Endothelial cell of umbilical vein (primary cell): Measurements from ENCODE around the gene HSPA1B. TPM values are rescaled to one million over a fixed set of nuclear protein-coding genes. Genes with fewer than 3 reads are reported as not detected.

Experiments
- BruUV-seq: library from RNA; stranded (reverse); fragments of 400-500 nt; replicated peaks from 2 replicates; lab custom pipeline; 2021; lab: Mats Ljungman, UMichigan
- CTCF ChIA-PET: fragments of 300-600, 350-600 bp; sonication (Branson Sonifier 250); formaldehyde crosslinking; loops from one replicate; lab custom pipeline; 2021; ENCODE audit warnings: antibody characterized with exemption, inconsistent platforms; lab: Charles Lee
- POLR2A ChIA-PET: fragments of 300-600, 350-600 bp; sonication (Branson Sonifier 250); formaldehyde crosslinking; loops from one replicate; lab custom pipeline; 2021; ENCODE audit warnings: antibody characterized with exemption, inconsistent platforms; lab: Charles Lee
- DNase-seq: peaks from one replicate; pipeline ENCODE4 v3.0.0-alpha.2; 2011; ENCODE audit warnings: low read depth, low spot score
- FAIRE-seq: peaks from 2 replicates; lab custom pipeline; 2011; peaks lifted over from hg19 to GRCh38; lab: Jason Lieb, UNC
- H2AFZ ChIP-seq: 2 replicates; pipeline ENCODE4 v1.6.0; 2012; ENCODE audit warnings: low read depth, low read length, control low read depth, inconsistent platforms
- H3K27ac ChIP-seq: 2 replicates; pipeline ENCODE4 v1.5.1; 2011; ENCODE audit warnings: low read depth, mild to moderate bottlenecking, control low read depth, low read length, moderate library complexity; ENCODE audit not compliant: insufficient read depth
- H3K27me3 ChIP-seq, 2 experiments: 2 replicates each; pipeline versions ENCODE4 v1.6.0 to v1.6.1; 2011; ENCODE audit warnings: low read length in 2 of 2, mixed read lengths in 1 of 2; ENCODE audit not compliant: control insufficient read depth in 2 of 2, insufficient read depth in 2 of 2
- H3K36me3 ChIP-seq, 2 experiments: 2 replicates in 1 of 2; 3 replicates in 1 of 2; pipeline ENCODE4 v1.5.1; 2011; ENCODE audit warnings: low read length in 2 of 2, mild to moderate bottlenecking in 1 of 2, moderate library complexity in 1 of 2; ENCODE audit not compliant: control insufficient read depth in 2 of 2, insufficient read depth in 2 of 2; ENCODE audit errors: extremely low read depth in 1 of 2
- H3K4me1 ChIP-seq: 3 replicates; pipeline ENCODE4 v1.5.1; 2011; ENCODE audit warnings: mild to moderate bottlenecking, low read length; ENCODE audit not compliant: control insufficient read depth, insufficient read depth; ENCODE audit errors: extremely low read depth
- H3K4me2 ChIP-seq: 2 replicates; pipeline ENCODE4 v1.6.1; 2011; ENCODE audit warnings: low read length, control low read depth, mixed read lengths; ENCODE audit not compliant: insufficient read depth
- H3K4me3 ChIP-seq, 3 experiments: fragments of 200-600 bp in 1 of 3; sonication (generic), shearing (Covaris generic) in 1 of 3; replicated peaks in 1 of 3; 2 replicates each; pipeline ENCODE4 v1.5.1; 2011 to 2016; ENCODE audit warnings: control low read depth in 3 of 3, low read length in 3 of 3, mild to moderate bottlenecking in 2 of 3, inconsistent platforms in 1 of 3, low read depth in 1 of 3, moderate library complexity in 1 of 3; ENCODE audit not compliant: insufficient read depth in 1 of 3
- H3K79me2 ChIP-seq: 2 replicates; pipeline ENCODE4 v1.6.0; 2012; ENCODE audit warnings: low read length, inconsistent platforms; ENCODE audit not compliant: control insufficient read depth, insufficient read depth
- H3K9ac ChIP-seq: replicated peaks from 2 replicates; pipeline ENCODE3; 2011; ENCODE audit warnings: low read length, control low read depth; ENCODE audit not compliant: insufficient read depth; ENCODE audit errors: extremely low read depth
- H3K9me1 ChIP-seq: replicated peaks from 3 replicates; pipeline ENCODE4 v1.6.0; 2011; ENCODE audit warnings: mild to moderate bottlenecking, low read length; ENCODE audit not compliant: control insufficient read depth, insufficient read depth; ENCODE audit errors: extremely low read depth
- H3K9me3 ChIP-seq: replicated peaks from 2 replicates; pipeline ENCODE4 v1.5.1; 2012; ENCODE audit warnings: low read length, inconsistent platforms; ENCODE audit not compliant: control insufficient read depth, insufficient read depth
- H4K20me1 ChIP-seq: replicated peaks from 2 replicates; pipeline ENCODE3; 2011; ENCODE audit warnings: mild to moderate bottlenecking, low read length; ENCODE audit not compliant: control insufficient read depth, insufficient read depth; ENCODE audit errors: extremely low read depth
- CTCF ChIP-seq, 2 donors: IDR thresholded peaks; 1 replicate in 1 of 2; 2 replicates in 1 of 2; pipeline ENCODE4 v1.5.1; 2011; ENCODE audit warnings: low read length in 2 of 2, mild to moderate bottlenecking in 2 of 2, moderate library complexity in 2 of 2, control low read depth in 1 of 2, inconsistent platforms in 1 of 2, low read depth in 1 of 2; ENCODE audit not compliant: insufficient read depth in 1 of 2; ENCODE audit errors: extremely low read depth in 1 of 2
- EZH2 ChIP-seq: IDR thresholded peaks from 2 replicates; pipeline ENCODE4 v1.6.1; 2012; ENCODE audit warnings: borderline replicate concordance, low read depth, mild to moderate bottlenecking, moderate library complexity, low read length, inconsistent platforms; ENCODE audit not compliant: severe bottlenecking
- FOS ChIP-seq: IDR thresholded peaks from 2 replicates; pipeline ENCODE4 v1.6.1; 2011; ENCODE audit warnings: mild to moderate bottlenecking, low read length, moderate library complexity, borderline replicate concordance; ENCODE audit not compliant: insufficient read depth
- GATA2 ChIP-seq: IDR thresholded peaks from 2 replicates; pipeline ENCODE4 v1.7.0; 2011; ENCODE audit warnings: low read depth, mild to moderate bottlenecking, moderate library complexity, mixed read lengths, low read length; ENCODE audit not compliant: insufficient read length, insufficient read depth
- JUN ChIP-seq: IDR thresholded peaks from 2 replicates; pipeline ENCODE4 v1.6.1; 2011; ENCODE audit warnings: borderline replicate concordance, low read depth; ENCODE audit not compliant: insufficient read length, insufficient read depth
- MYC ChIP-seq: IDR thresholded peaks from one replicate; pipeline ENCODE4 v1.6.1; 2011; ENCODE audit warnings: mild to moderate bottlenecking, low read depth, low read length
- POLR2A ChIP-seq: IDR thresholded peaks from 2 replicates; pipeline ENCODE4 v1.6.1; 2012; ENCODE audit warnings: low read depth, mild to moderate bottlenecking, control low read depth, low read length
- POLR2AphosphoS5 ChIP-seq: IDR thresholded peaks from 2 replicates; pipeline ENCODE4 v1.6.1; 2012; ENCODE audit warnings: low read depth, mild to moderate bottlenecking, control low read depth, low read length, moderate library complexity; ENCODE audit not compliant: insufficient read depth
- dilution Hi-C: fragments of 300-500 bp; cut with MboI; formaldehyde crosslinking; loops from one replicate; pipeline ENCODE4 v1.15.0; 2019; ENCODE audit warnings: low sequenced_read_pairs; ENCODE audit not compliant: extremely low pct_ligation_motif_present
- intact Hi-C: fragments of 100-400 bp; cut with micrococcal nuclease; formaldehyde crosslinking; loops from one replicate; pipeline ENCODE4 v1.10.0; 2022
- polyA plus RNA-seq, 4 experiments: library from polyadenylated mRNA; depleted of rRNA in 3 of 4; stranded (reverse) in 3 of 4; unstranded in 1 of 4; fragments of >200 nt; gene quantifications; 2 replicates each; pipeline versions ENCODE4 v1.2.1 to v1.2.3, GENCODE V29; 2011 to 2012; ENCODE audit warnings: missing spikeins in 1 of 4
- total RNA-seq: library from RNA; stranded (reverse); gene quantifications from 2 replicates; pipeline ENCODE4 v1.2.3, GENCODE V29; 2021
- TF ChIP-seq, protein P1 (sequence below): IDR thresholded peaks from 2 replicates; pipeline ENCODE4 v1.6.1; 2011; ENCODE audit not compliant: insufficient read depth, insufficient read length

The HSPA1B gene
- total and polyA plus RNA-seq, 2 donors (not counting 3 experiments of a cell fraction or from before 2014, with no cell fraction given): 27.1 to 54.0 TPM

- dilution Hi-C loops (no loop called here), intact Hi-C loops (loop anchor here (1.0 to 10.0 kb wide), 10 partner anchors 29 to 342 kb away; partner anchors contain the start of genes ATP6V1G2, BAG6, CSNK2B and EHMT2)
- Histone ChIP-seq H4K20me1 (peaks cover 8% of the 10 kb centered on the region), H3K9me3 (no peaks in the 10 kb centered on the region), H3K36me3 (peaks cover 15 to 18% of the 10 kb centered on the region in 2 experiments), H3K4me2 (peak overlapping the region; percentile 86), H3K27ac (peak overlapping the region; percentile 97), H3K9me1 (no peaks in the 10 kb centered on the region), H3K9ac (peak overlapping the region; percentile 99), H3K4me3 (peak overlapping the region; percentile 38 to 98 (median 81)), H2AFZ (peak overlapping the region; percentile 87), H3K4me1 (peaks cover 32% of the 10 kb centered on the region), H3K27me3 (no peaks in the 10 kb centered on the region), H3K79me2 (peaks cover 63% of the 10 kb centered on the region)
- TF ChIP-seq FOS (no peak), POLR2AphosphoS5 (peak; percentile 99), JUN (no peak), GATA2 (no peak), MYC (no peak), EZH2 (no peak), POLR2A (peak; percentile 100), CTCF (IDR thresholded peaks at IDR 0.05; ENCODE audit: extremely low read depth in 1 of 2, insufficient read depth in 1 of 2, low read depth in 1 of 2, low read length in 2 of 2) (no peak)
- TF ChIP-seq, protein P1, sequence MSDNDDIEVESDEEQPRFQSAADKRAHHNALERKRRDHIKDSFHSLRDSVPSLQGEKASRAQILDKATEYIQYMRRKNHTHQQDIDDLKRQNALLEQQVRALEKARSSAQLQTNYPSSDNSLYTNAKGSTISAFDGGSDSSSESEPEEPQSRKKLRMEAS: peak; percentile 60
- BruUV-seq: no TSS peak
- DNase-seq (peak; percentile 83), FAIRE-seq (peak; percentile 72)
- POLR2A ChIA-PET: interaction anchor here (0.5 to 1.0 kb wide), 2 partner anchors 28 kb away, joined by 3 to 4 read pairs; partner anchors contain the start of gene NEU1
- CTCF ChIA-PET: interaction anchor here (0.7 to 1.3 kb wide), 3 partner anchors 29 to 62 kb away, joined by 3 read pairs; no protein-coding TSS in a partner anchor
Observed at GRCh38 chr6:31834367-31835250, 7.1 kb downstream of the HSPA1B start.
